GM03348 (cell line): ENCODE measurements around the gene DENND2D.

Experiments
- DNase-seq: peaks from one replicate; pipeline ENCODE4 v3.0.0; 2012; ENCODE audit warnings: low spot score

DENND2D gene

DNA sequence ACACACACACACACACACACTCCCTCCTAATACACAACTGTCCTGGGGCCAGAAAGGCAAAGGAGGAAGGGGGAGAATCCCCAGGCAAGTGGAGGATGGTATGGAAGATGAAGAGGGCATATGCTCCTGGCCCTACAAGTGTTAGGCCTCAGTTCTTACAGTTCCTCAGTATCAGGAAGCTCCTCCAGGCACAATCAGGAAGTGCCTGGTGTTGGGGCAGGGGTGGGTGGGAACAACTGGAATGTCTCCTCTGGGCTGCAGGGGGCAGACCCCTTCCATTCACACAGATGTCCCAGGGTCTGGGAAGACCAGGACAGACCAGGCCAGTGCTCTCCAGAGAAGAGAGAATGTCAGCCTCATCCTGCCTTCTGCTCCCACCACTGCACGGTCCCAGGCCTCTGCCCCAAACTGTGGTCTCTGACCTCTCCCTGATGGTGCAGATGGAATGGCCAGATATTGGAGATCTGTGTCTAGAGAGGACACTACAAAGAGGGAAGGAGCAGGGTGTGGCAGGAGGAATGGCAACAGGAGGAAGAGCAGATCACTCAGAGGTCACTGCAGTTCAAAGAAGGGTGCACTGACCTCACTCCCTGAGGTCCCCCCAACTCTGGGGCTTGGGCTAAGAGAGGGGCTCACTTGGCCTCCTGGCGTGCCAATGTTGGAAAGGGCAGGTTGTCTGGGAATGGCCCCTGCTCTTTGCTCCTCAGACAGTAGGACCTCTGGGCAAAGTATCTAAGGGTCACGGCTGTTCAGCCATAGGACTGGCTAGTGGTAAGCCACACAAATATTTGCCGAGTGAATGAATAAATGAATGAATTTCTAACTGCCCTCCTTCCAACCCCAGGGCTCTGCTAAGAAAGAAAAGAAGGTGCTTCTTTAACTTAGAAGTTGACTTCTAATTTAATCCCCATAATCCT is 2.5 kb upstream of the DENND2D start:
- DNase-seq = no peak

DNA sequence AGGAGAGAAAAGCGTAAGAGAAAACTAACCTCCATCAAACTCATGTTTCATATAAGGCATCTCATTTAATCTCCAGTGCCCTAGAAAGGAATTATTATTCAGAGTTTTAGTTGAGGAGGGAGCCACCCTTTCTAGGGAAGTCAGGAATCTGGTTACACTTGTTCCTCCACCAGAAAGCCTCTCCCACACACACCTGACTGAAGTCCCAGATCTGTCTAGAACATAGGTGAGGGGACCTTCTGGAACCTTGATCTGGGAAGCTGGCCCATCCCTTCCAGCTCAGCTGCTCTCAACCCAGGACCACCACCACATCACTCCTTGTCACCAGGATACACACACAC is 1.9 kb upstream of the DENND2D start:
- no peak for DNase-seq

GRCh38 chr1:111201275-111202090 is 1.0 kb upstream of the DENND2D start:
- DNase-seq = no peak

DNA sequence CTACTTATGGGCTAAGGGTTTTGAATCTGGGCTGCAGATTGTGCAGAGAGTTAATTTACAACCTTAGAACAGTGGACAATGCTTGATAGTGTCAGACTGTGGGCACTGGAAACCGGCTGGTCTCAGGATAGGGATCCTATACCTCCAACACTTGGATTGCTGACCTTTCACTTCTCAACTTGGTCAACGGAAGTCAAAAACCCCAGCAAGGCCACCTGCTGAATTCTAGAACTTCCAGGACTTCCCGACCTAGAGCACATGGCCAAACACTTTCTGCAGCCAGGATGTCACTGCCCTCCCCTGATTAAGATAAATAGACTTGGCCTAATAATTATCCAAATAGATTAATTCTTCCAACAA is 336 bp upstream of the DENND2D start:
- DNase-seq = no peak

DNA sequence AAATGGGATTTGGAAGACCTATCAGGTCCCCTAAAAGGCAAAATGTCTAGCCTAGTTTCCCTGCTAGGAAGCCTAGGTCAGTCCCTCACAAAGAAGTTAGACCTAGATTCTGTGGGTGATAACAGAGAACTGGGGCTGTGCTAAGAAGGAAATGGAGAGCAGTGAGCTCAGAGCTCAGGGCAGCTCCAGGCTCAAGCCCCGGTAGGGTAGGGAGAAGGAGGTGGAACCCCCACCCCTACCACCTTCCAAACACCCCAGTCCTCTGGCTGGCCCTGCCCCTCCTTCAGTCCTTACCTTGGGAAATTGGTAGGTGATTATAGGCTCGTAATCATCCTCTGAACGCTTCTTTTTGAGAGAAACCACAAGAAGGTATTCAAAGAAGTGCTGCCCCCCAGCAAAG is 1.1 kb downstream of the DENND2D start:
- no peak for DNase-seq

- no peak for DNase-seq
Measured at GRCh38 chr1:111198836-111199235, 1.6 kb downstream of the DENND2D start.

GRCh38 chr1:111197598-111198284 is 2.7 kb downstream of the DENND2D start:
- peak; percentile 32 for DNase-seq

- no peak for DNase-seq
Measured at GRCh38 chr1:111196213-111196612, 4.2 kb downstream of the DENND2D start.

DNA sequence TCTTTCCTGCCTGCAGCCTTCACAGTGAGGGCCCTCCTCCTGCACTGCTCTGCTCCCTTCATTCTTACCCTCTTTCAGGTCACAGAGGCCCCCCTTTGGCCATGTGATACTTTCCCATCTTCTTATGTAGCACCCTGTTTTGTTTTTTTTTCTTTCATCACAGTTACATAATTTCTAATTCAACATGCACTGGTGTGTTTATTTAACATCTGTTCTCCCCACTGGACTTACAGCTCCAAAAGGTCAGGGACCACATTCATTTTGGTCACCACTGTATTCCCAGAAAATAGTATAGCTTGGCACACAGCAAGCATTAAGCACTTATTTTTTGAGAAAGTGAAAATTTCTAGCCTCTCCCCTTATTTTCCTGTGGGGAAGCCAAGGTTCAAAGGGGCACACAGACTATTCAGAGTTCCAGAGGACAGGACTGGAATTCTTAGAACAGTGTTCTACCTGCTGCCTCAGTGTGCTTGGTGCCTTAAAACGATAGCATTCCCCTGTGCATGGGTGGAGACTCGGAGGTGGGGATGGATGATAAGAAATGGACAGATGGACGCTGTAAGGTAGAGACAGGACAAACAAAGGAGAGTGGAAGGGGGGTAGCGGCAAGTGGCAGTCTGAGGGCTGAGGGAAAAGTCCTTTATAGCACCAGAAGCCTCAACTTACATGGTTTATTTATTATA is 5.3 kb downstream of the DENND2D start:
- DNase-seq = no peak

GRCh38 chr1:111193712-111194480 is 6.5 kb downstream of the DENND2D start:
- peak; percentile 48 for DNase-seq

DNA sequence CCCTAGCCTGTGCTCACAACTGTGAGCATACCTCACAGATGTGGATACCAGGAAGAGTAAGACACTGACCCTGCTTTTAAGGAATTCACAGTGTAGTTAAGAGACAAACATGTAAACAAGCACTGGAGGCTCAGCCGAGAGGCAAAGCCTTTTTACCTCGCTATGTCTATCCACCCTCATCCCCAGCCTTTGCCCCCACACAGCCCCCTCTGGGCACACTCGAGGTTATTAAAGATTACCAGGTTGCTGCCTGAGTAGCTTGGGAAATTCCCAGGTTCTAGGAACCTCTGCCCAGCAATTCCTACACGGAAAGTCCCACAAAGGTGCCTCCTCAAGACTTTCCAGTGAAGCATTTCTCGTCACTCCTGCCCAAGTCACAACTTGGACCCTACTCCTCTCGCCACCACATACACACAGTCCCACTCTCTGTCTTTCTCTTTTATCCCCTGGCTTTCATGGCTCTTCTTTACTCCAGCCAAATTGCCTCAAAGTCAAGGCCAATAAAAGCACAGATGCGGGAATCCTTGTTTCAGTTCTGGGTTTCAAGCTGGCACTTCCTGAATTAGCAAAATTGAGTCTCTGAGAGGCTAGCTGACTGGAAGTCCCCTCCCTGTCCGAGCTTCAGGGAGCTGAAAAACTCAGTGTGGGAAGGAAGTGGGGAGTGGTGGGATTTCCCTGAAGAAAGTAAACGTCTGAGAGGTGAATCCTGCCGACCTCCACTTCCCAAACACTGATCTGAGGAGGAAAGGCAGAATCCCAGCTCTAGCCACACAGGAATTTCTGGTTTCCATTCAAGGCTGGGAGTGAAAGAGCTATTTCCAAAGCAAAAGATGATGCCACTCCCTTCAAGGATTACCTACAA is 7.6 kb downstream of the DENND2D start:
- peak; percentile 33 for DNase-seq

DNA sequence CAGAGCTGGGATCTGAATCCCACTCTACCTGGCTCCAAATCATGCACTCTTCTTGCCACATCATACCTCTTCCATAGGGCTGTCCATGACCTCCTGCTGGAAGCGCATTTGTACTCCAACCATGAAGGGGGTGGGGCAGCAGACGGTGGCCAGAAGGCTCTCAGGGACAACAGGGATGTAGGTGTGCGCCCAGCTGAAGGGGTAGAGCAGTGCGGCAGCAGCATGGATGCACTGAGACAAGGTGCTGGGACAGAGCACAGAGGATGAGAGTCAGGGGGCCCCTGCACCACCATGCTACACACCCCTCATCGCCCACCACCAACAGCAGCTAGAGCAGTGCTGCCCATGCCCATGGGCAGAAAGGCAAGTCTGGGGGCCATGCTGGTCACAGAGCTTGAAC is 8.4 kb downstream of the DENND2D start:
- DNase-seq = no peak

GRCh38 chr1:111191496-111191895 is 8.9 kb downstream of the DENND2D start:
- DNase-seq = peak; percentile 89

- DNase-seq = peak; percentile 87
Measured at GRCh38 chr1:111190931-111191451, 9.5 kb downstream of the DENND2D start.

GRCh38 chr1:111184663-111185062 is 15.8 kb downstream of the DENND2D start:
- no peak for DNase-seq

- DNase-seq = no peak
Measured at GRCh38 chr1:111183308-111184069, 17.0 kb downstream of the DENND2D start.

DNA sequence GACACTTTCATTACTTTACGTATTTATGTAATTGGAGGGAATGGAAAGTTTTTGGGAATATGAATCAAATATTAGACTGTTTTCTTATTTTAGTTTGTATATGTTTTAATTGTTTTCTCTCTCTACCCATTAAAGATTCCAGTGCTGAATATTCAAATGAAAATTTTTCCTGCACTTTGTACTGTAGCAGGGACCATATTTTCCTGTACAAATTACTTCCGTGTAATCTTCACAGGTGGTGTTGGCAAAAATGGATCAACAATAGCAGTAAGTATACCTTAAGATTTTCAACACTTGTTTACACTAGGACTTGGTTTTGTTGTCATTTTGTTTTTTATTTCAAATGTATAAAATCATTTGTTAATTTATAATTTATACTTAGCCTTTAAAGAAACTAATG is 18.4 kb downstream of the DENND2D start:
- no peak for DNase-seq

DNA sequence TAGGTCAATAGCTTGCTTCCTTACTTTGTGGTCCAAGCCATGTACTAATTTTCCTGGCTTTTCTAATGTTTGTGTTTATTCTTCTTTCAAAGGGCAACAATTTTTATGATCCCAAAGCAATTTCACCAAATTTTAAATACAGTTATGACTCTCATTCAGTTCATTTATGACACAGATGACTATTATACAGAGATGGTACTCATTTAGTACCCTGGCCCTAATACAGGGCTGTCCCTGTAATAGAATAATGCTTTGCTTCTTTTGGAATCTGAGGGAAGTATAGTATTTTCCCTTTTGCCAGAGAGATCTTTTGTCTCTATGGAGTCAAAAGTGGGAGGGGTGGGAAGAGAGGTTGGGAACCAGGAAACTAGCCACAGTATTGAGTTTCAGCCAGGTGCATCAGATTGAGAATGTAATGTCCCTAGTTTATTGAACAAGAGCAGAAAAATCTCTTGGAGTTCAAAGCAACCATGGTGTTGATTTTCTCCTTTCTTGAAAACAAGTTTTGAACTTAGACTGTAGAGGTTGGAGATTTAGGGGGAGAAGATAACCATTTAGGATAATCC is 20.4 kb downstream of the DENND2D start:
- no peak for DNase-seq

GRCh38 chr1:111176678-111177077 is 23.8 kb downstream of the DENND2D start:
- DNase-seq = no peak
